HG03060 (cell line): ENCODE measurements around the gene SMIM24.
"Not testable (repeated sequence)": the region's sequence is repeated elsewhere in the genome, so short reads cannot be mapped to it uniquely, and the experiment has no call there.

Experiments used
- ATAC-seq: cut with Tn5 transposase; IDR thresholded peaks from one replicate; pipeline ENCODE4 v1.9.1; 2021; ENCODE audit warnings: low read depth, moderate number of reproducible peaks; ENCODE audit not compliant: unreplicated experiment

SMIM24 gene

DNA sequence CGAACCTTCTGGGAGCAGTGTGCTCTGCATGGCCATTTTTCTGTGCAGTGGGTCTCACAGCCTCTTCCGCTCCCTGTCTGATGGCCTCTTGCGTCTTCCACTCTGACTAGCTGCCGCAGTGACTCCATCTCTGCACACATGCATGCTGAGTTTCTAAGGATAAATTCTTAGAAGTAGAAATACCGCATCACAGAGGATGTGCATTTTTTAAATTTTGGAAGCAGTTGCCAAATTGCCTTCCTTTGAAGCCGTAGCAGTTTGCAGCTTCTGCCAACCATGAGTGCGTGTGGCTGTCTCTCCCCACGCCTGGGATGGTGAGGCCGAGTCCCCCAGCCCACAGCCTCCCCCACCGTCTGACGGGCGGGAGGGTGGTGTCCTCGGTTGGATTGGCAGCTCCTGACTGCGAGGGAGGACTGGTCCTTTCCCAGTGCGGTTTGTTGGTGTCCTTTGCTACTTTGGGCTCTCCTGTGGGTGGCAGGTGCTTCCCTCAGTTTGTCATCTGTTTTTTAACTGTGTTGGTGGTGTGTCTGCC is 35.6 kb upstream of the SMIM24 start:
- no peak for ATAC-seq

DNA sequence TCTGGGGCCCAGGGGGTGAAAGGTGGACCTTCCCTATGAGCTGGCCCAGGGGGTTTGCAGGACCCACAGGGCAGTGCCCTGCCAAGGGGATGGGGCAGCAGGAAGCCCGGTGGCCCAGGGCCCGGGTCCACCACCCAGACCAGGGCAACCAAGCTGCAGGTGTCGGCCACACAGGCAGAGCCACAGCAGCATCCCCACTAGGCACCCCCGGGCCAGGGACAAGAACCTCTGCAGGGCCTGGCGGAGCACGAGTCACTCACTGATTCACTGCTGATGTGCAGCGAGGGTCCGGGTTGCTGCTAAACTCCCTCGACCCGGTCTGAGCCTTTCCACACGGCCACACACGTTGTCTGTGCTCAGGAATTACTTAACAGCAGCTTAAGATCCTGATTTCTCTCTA is 34.6 kb upstream of the SMIM24 start:
- no peak for ATAC-seq

DNA sequence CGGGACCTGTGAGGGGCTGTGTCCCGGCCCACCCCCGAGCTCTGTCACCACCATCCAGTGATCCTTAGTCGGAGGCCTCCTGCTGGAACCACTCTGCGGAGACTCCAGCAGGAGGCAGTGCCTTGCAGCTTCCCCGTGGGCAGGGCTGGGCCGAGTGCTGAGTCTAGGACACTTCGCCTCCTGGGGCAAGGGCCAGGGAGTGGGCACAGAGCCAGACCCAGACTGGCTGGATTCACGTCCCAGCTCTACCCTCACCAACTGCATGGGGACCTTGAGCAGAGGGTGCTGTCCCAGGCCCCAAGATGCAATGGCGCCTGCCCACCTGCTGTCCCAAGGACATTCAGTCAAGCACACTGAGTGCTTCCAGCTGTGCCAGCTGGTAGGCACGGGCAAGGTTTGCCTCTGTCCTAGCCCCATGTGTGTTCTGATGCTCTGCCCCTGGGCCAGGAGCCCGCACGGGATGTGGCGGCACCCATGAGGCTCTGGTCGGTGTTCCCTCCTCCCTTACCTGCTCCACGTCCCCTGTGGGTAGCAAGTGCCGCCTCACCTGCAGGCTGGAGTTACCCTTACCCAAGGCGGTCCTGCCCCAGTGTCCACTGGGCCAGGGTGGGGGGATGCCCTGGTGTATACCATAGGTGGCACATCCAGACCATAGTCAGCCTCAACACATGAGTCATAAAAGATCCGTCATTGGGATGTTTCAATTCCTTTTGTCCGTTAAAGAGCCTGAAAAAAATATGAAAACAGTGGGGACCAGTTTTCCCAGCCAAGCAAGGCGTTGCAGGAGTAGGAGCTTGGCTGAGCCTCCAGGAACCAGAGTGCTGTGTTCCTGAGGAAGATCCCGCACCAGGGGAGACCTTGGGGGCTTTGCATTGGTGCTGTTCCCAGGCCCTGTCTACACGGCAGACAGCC is 33.2 kb upstream of the SMIM24 start:
- no peak for ATAC-seq

- no peak for ATAC-seq
These were observed 32.4 kb upstream of the SMIM24 start for GRCh38 chr19:3512562-3513228.

DNA sequence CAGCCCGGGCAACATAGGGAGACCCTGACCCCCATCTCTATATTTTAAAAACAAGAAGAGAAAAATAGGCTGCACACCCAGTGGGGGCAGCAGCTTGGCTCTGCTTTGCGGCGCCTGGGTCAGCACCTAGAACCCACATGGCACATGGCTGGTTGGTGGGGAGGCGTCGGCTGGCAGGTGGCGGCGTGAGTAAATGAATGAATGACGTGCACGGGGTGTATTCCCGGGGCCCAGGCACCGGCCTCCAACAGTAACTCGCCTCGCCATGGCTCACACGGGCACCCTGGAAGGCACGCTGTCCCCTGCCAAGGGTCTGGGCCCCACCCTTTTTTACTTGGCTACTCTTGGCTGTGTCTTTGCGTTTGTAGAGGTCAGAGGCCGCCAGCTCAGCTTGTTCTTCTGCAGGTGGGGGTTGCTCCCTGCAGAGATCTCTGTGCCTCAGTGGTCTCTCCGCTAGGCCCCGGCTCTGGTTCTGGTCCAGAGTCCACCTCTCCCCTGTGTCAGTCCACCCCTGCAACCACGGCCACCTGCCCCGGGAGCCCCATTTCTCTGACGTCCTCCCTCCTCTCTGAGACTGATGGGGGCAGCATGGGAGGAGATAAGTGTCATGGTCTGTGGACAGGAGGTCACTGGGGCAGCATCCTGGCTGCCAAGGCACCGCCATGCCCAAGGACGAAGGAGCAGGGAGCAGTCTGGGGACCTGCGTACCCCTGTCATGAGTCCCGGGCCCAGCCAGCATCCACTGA is 31.4 kb upstream of the SMIM24 start:
- no peak for ATAC-seq

- ATAC-seq, result no peak
These were observed 30.4 kb upstream of the SMIM24 start for GRCh38 chr19:3510727-3511126.

GRCh38 chr19:3509566-3509989 is 29.3 kb upstream of the SMIM24 start:
- ATAC-seq, result no peak

- no peak for ATAC-seq
These were observed 28.6 kb upstream of the SMIM24 start for GRCh38 chr19:3508771-3509535.

DNA sequence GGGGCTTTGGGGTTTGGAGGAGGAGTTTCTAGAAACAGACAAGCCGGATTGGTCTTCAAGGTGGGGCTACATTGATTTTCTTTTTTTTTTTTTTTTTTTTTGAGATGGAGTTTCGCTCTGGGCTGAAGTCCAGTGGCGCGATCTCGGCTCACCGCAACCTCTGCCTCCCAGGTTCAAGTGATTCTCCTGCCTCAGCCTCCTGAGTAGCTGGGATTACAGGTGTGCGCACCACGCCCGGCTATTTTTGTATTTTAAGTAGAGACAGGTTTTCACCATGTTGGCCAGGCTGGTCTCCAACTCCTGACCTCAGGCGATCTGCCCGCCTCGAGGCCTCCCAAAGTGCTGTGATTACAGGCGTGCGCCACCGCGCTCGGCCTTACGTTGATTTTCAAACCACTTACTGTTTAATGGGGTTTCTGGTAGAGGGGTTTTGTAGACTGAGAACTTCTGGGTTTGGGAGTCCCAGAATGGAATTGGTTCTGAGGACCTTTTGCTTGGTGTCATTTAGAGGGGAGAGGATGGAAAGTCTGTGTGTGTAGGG is 27.9 kb upstream of the SMIM24 start:
- not testable (repeated sequence) for ATAC-seq

- ATAC-seq, result no peak
These were observed 27.2 kb upstream of the SMIM24 start for GRCh38 chr19:3507371-3508120.

GRCh38 chr19:3506384-3507340 is 26.3 kb upstream of the SMIM24 start:
- ATAC-seq, result peak; percentile 6

DNA sequence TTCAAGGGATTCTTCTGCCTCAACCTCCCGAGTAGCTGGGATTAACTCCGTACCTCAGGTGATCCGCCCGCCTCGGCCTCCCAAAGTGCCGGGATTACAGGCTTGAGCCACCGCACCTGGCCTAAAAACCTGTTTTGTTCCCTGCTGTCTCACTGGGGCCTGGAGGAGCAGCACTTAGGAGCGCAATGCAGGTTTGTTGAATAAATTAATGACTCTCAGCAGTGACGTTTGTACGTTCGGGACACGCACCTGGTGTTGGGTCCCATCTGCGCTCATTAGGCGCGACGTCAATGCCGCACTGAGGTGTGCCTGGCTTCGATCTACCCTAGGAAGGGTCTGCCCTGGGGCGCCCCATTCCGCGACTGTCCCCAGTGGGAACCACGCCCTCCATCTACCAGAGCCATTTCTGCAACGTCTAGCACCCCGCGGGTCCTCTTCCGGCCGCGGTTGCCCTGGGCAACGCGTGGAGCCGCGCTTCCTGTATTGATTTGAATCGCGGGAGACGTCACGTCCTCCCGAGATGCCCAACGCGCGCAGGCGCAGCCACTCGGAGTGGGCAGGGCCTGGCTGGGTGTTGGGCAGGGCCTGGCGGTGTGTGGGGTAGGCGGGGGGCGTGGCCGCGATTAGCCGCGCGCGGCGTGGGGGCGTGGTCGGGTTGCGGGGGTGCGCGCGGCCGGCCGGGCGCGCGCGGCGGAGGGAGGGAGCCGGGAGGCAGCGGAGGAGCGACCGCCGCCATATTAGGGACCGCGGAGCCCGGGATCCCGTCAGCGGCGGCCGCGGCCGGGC is 25.5 kb upstream of the SMIM24 start, which contains the start of gene FZR1:
TSS of gene FZR1 (plus strand) at position 714 of the 786 bp plus-strand sequence. CDS start 16,679 bp downstream, outside the sequence.
- peak; percentile 72 for ATAC-seq

DNA sequence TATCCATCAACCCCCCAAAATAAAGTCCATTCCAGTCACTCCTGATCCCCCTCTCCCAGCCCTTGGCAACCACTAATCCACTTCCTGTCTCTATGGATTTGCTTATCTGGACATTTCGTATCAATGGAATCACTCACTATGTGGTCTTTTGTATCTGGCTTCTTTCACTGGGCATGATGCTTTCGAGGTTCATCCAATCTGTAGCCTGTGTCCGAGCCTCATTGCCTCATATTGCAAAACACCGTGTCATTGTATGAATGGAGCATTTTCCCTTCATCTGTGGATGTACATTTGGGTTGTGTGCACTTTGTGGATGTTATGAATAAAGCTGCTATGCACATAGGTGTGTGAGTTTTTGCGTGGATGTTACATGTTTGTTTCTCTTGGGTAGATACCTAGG is 24.4 kb upstream of the SMIM24 start:
- no peak for ATAC-seq

DNA sequence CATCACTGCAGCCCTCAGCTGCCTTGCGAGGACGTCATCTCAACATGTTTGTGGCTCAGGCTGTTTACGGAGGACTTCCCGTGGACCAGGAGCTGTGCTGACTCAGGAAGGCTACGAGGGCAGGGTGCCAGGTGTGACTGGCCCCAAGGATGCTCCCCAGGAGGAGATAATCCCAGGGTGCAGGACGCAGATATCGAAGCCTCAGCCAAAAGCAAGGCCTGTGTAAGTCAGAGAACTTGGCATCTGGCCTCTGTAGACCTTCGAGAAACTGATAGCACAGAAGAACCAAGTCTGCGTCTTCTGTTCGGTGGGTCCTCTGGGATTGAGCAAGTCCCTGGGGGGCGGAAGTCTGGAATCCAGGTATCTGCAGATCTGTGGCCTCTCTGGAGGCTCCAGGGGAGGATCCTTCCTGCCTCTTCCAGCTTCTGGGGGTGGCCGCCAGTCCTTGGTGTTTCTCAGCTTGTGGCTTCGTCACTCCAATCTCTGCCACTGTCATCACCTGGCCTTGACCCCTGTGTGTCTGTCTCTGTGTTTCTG is 22.8 kb upstream of the SMIM24 start:
- no peak for ATAC-seq

GRCh38 chr19:3501780-3502179 is 21.5 kb upstream of the SMIM24 start:
- no peak for ATAC-seq

GRCh38 chr19:3500429-3501101 is 20.2 kb upstream of the SMIM24 start, which contains the start of gene DOHH:
Gene DOHH (minus strand): TSS chr19:3500674. CDS start chr19:3496814, 3,860 bp downstream.
- peak; percentile 80 for ATAC-seq
